ENCODE results near the gene OR2A2.

OR2A2 gene, protein sequence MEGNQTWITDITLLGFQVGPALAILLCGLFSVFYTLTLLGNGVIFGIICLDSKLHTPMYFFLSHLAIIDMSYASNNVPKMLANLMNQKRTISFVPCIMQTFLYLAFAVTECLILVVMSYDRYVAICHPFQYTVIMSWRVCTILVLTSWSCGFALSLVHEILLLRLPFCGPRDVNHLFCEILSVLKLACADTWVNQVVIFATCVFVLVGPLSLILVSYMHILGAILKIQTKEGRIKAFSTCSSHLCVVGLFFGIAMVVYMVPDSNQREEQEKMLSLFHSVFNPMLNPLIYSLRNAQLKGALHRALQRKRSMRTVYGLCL

DNA sequence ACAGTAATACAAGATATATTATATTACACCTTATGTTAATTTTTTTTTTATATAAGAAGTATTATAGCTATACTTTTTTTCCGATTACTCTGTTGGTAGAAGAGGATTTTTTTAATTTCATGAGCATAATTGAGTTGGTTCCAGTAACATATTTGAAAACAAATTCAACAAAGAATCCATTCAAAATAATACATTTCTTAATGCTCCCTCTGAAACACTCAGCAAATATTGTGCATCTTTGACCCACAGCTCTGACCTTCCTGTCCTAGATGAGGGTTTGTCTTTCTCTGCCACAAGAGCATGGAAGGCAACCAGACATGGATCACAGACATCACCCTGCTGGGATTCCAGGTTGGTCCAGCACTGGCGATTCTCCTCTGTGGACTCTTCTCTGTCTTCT lies at the start of gene OR2A2:
Gene OR2A2, plus strand, starts transcription at position 301 of the 400 bp plus-strand sequence. Its CDS starts 0 bp downstream, at position 301.
- ChIA-PET CTCF (interaction anchor here (1.1 kb wide), 1 partner anchor 19 kb away, joined by 4 read pairs; no protein-coding TSS in a partner anchor), POLR2A (no interaction called here)
- TF ChIP-seq FOXM1 (IDR thresholded peaks at IDR 0.05; ENCODE audit: borderline replicate concordance) = no peak
- no peak for DNase-seq (ENCODE audit: extremely low spot score)

DNA sequence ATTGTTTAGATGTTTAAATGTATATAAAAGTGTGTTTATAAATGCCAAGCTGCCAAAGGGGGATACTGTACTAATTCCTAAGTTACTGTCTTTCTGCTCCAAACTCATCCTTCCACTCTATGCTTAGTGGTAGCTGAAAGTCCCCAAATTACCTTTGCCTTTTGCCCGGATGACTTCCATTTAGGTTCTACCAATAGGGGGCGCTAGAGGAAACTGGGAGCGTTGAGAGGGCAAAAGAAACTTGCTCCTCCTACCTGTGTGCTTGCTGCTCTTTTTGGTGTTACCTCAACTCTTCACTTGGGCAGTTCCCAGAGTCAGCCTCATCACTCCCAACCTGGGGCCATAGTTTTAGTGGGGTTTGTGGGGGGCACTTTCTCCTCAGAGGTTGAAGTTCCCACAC lies 45.7 kb upstream of the OR2A2 start:
- CTCF ChIA-PET = no interaction called here
- POLR2A ChIA-PET = no interaction called here
- no peak for TF ChIP-seq ELF4 (IDR thresholded peaks at IDR 0.05)
- TF ChIP-seq HDGF (IDR thresholded peaks at IDR 0.05; ENCODE audit: borderline replicate concordance) = no peak
- TF ChIP-seq SUZ12 (IDR thresholded peaks at IDR 0.05) = no peak
- TF ChIP-seq L3MBTL2 (conservative IDR thresholded peaks at IDR 0.05) = no peak
- DNase-seq (ENCODE audit: extremely low spot score) = no peak

DNA sequence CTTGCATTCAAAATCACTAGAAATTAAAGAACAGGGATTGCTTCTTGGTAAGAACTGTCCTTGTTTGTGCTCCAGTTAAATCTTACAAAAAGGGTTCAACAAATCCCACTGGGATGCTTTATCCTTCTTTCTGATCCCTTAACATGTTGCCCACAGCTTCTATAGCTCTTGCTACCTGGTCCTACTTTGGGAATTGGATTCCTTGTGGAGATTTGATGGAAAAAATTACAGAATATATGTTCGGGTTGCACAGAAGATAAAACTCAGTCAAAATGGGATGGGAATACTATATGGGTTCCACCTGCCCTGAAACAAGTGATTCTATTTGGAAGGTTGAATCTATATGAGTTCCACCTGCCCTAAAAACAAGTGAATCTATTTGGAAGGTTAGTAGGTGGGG lies 39.9 kb upstream of the OR2A2 start, which contains the start of gene OR2A25:
Gene OR2A25, plus strand, starts transcription at position 301 of the 400 bp plus-strand sequence. CDS start 4,409 bp downstream, outside the sequence.
- CTCF ChIA-PET = interaction anchor here (1.8 kb wide), 1 partner anchor 58 kb away, joined by 4 read pairs; no protein-coding TSS in a partner anchor
- TF ChIP-seq LEF1 (IDR thresholded peaks at IDR 0.05; ENCODE audit: borderline replicate concordance) (no peak), SUZ12 (IDR thresholded peaks at IDR 0.05) (no peak), L3MBTL2 (conservative IDR thresholded peaks at IDR 0.05) (no peak), ZNF384 (IDR thresholded peaks at IDR 0.05) (no peak), TARDBP (IDR thresholded peaks at IDR 0.05) (no peak), NFRKB (IDR thresholded peaks at IDR 0.05) (no peak), FOXM1 (IDR thresholded peaks at IDR 0.05; ENCODE audit: borderline replicate concordance) (no peak), SP1 (IDR thresholded peaks at IDR 0.05) (no peak), FOXK2 (IDR thresholded peaks at IDR 0.05) (no peak), BHLHE40 (IDR thresholded peaks at IDR 0.05; ENCODE audit: borderline replicate concordance) (no peak), FOXA1 (IDR thresholded peaks at IDR 0.05) (no peak), ELF4 (IDR thresholded peaks at IDR 0.05) (no peak)
- TF ChIP-seq, protein P1, sequence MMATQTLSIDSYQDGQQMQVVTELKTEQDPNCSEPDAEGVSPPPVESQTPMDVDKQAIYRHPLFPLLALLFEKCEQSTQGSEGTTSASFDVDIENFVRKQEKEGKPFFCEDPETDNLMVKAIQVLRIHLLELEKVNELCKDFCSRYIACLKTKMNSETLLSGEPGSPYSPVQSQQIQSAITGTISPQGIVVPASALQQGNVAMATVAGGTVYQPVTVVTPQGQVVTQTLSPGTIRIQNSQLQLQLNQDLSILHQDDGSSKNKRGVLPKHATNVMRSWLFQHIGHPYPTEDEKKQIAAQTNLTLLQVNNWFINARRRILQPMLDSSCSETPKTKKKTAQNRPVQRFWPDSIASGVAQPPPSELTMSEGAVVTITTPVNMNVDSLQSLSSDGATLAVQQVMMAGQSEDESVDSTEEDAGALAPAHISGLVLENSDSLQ (IDR thresholded peaks at IDR 0.05) = no peak
- DNase-seq (ENCODE audit: extremely low spot score) = no peak
- POLR2A ChIA-PET = no interaction called here

DNA sequence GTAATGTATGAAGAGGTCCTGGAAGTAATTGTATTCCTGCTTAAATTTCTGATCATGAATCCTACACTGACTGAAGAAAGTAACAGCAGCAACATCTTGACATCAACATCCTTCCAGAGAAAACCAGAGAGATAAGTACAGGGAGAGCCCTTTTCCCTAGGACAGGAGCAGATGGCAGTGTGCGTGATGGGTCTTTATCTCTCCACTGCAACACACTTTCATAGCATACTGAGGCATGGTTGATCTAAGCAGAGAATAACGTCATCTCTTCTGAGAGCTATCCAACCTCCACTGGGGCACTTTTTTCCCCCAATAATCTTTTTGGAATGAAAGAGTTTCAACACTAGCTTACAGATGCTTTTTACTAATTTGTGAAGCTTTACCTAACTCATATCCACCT lies 39.4 kb upstream of the OR2A2 start:
- DNase-seq (ENCODE audit: extremely low spot score) = no peak
- CTCF ChIA-PET = interaction anchor here (1.8 kb wide), 1 partner anchor 58 kb away, joined by 4 read pairs; no protein-coding TSS in a partner anchor
- no peak for TF ChIP-seq SP1 (IDR thresholded peaks at IDR 0.05)
- POLR2A ChIA-PET = no interaction called here

DNA sequence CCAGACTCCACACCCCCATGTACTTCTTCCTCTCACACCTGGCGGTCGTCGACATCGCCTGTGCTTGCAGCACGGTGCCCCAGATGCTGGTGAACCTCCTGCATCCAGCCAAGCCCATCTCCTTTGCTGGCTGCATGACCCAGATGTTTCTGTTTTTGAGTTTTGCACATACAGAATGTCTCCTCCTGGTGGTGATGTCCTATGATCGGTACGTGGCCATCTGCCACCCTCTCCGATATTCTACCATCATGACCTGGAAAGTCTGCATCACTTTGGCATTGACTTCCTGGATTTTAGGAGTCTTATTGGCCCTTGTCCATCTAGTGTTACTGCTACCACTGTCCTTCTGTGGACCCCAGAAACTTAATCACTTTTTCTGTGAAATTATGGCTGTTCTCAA lies 35.0 kb upstream of the OR2A2 start:
- CTCF ChIA-PET = no interaction called here
- TF ChIP-seq FOXK2 (IDR thresholded peaks at IDR 0.05) (no peak), TARDBP (IDR thresholded peaks at IDR 0.05) (no peak), ELF4 (IDR thresholded peaks at IDR 0.05) (no peak), CTBP1 (IDR thresholded peaks at IDR 0.05; ENCODE audit: borderline replicate concordance) (no peak), ARNT (IDR thresholded peaks at IDR 0.05) (no peak), LEF1 (IDR thresholded peaks at IDR 0.05; ENCODE audit: borderline replicate concordance) (no peak), NFRKB (IDR thresholded peaks at IDR 0.05) (no peak), HDGF (IDR thresholded peaks at IDR 0.05; ENCODE audit: borderline replicate concordance) (no peak), ZNF384 (IDR thresholded peaks at IDR 0.05) (no peak), BHLHE40 (IDR thresholded peaks at IDR 0.05; ENCODE audit: borderline replicate concordance) (no peak), L3MBTL2 (conservative IDR thresholded peaks at IDR 0.05) (no peak), FOXM1 (IDR thresholded peaks at IDR 0.05; ENCODE audit: borderline replicate concordance) (no peak), SP1 (IDR thresholded peaks at IDR 0.05) (no peak), SUZ12 (IDR thresholded peaks at IDR 0.05) (no peak), FOXA1 (IDR thresholded peaks at IDR 0.05) (no peak)
- TF ChIP-seq, protein P1 (IDR thresholded peaks at IDR 0.05) = no peak
- DNase-seq (ENCODE audit: extremely low spot score) = no peak
- POLR2A ChIA-PET = no interaction called here

DNA sequence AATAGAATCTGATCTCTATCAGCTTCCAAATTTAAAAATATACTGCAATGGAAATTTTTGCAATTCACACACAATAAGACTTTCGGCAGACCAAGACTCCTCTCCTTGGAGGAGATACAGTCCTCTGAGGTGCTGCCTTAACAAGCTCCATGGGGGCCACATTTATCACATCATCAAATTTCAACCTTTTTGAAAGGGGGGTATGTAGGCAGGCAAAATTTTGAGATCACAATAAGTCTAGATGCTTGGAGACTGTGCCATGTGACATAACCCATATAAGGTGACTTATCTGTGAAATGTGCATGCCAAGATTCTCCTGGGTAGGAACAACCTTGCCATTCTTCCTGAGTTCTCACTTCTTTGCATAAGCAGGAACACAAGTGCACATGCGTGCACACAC lies 23.4 kb upstream of the OR2A2 start, which contains the start of gene OR2A12:
Gene OR2A12, plus strand, starts transcription at position 301 of the 400 bp plus-strand sequence. CDS start 8,830 bp downstream, outside the sequence.
- CTCF ChIA-PET = no interaction called here
- POLR2A ChIA-PET = no interaction called here
- DNase-seq (ENCODE audit: extremely low spot score) = no peak
- TF ChIP-seq L3MBTL2 (conservative IDR thresholded peaks at IDR 0.05) (no peak), SUZ12 (IDR thresholded peaks at IDR 0.05) (no peak), HDGF (IDR thresholded peaks at IDR 0.05; ENCODE audit: borderline replicate concordance) (no peak), LEF1 (IDR thresholded peaks at IDR 0.05; ENCODE audit: borderline replicate concordance) (no peak), ZNF384 (IDR thresholded peaks at IDR 0.05) (no peak)
- TF ChIP-seq, protein P1 (IDR thresholded peaks at IDR 0.05) = no peak

DNA sequence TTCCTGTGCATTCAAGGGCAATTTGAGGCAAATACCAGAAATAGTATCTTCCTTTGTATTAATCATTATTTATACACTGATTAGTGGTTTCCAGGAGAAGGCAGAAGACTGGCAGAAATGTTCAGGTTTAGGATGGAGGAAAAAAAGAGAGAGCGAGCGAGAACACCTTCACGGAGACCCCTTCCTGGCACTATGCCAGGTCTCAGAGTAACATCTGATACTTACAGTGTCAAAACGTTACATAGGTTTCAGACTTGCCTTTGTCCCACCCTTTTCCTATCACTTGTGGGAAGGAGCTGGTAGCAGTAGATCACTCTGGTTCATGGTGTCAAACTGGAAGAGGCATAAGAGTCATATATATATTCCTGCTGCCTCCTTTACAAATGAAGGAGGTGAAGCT lies 22.7 kb upstream of the OR2A2 start:
- no peak for TF ChIP-seq TARDBP (IDR thresholded peaks at IDR 0.05)
- TF ChIP-seq FOXA1 (IDR thresholded peaks at IDR 0.05) = no peak
- TF ChIP-seq SUZ12 (IDR thresholded peaks at IDR 0.05) = no peak
- no peak for TF ChIP-seq FOXK2 (IDR thresholded peaks at IDR 0.05)
- TF ChIP-seq LEF1 (IDR thresholded peaks at IDR 0.05; ENCODE audit: borderline replicate concordance) = no peak
- no peak for TF ChIP-seq ARNT (IDR thresholded peaks at IDR 0.05)
- no peak for TF ChIP-seq CTBP1 (IDR thresholded peaks at IDR 0.05; ENCODE audit: borderline replicate concordance)
- no peak for TF ChIP-seq NFRKB (IDR thresholded peaks at IDR 0.05)
- TF ChIP-seq ELF4 (IDR thresholded peaks at IDR 0.05) = no peak
- TF ChIP-seq ZNF384 (IDR thresholded peaks at IDR 0.05) = no peak
- no peak for TF ChIP-seq BHLHE40 (IDR thresholded peaks at IDR 0.05; ENCODE audit: borderline replicate concordance)
- no peak for TF ChIP-seq SP1 (IDR thresholded peaks at IDR 0.05)
- no peak for TF ChIP-seq HDGF (IDR thresholded peaks at IDR 0.05; ENCODE audit: borderline replicate concordance)
- TF ChIP-seq L3MBTL2 (conservative IDR thresholded peaks at IDR 0.05) = no peak
- TF ChIP-seq FOXM1 (IDR thresholded peaks at IDR 0.05; ENCODE audit: borderline replicate concordance) = no peak
- TF ChIP-seq, protein P1 (IDR thresholded peaks at IDR 0.05) = no peak
- ChIA-PET CTCF (no interaction called here), POLR2A (no interaction called here)
- no peak for DNase-seq (ENCODE audit: extremely low spot score)

Measured in HEK293T (cell line).